SU-DHL-6 (cell line): ENCODE results near the gene RSU1.

Source experiments
- EZH2phosphoT487 ChIP-seq: fragments of 200-600 bp; sonication (generic), shearing (Covaris generic); conservative IDR thresholded peaks from 2 replicates; pipeline ENCODE4 v1.6.1; 2018; ENCODE audit warnings: mild to moderate bottlenecking, antibody characterized with exemption, low read length, moderate library complexity, mixed read lengths
- TF ChIP-seq, protein P1 (sequence below): fragments of 200-600 bp; sonication (generic); IDR thresholded peaks from one replicate; pipeline ENCODE4 v1.5.1; 2017; ENCODE audit warnings: antibody characterized with exemption, mild to moderate bottlenecking, low read length, moderate library complexity; ENCODE audit not compliant: insufficient read depth, poor library complexity, severe bottlenecking

DNA sequence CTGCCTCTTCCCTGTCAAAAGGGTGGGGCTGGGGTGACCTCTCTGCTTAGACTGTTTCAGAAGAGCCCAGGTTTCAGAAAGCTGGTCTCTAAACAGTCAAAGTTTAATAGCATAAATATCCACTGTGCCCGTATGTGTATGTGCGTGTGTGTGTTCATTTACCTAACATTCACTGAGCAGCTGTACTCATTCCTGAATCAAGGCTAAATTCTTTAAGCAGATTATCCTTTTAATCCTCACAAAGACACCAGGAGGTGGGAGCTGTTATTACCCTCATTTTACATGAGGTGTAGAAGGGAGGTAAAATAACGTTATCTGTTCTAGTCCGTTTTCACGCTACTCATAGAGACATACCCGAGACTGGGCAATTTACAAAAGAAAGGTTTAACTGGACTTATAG lies 72.2 kb downstream of the RSU1 start:
- TF ChIP-seq, protein P1, sequence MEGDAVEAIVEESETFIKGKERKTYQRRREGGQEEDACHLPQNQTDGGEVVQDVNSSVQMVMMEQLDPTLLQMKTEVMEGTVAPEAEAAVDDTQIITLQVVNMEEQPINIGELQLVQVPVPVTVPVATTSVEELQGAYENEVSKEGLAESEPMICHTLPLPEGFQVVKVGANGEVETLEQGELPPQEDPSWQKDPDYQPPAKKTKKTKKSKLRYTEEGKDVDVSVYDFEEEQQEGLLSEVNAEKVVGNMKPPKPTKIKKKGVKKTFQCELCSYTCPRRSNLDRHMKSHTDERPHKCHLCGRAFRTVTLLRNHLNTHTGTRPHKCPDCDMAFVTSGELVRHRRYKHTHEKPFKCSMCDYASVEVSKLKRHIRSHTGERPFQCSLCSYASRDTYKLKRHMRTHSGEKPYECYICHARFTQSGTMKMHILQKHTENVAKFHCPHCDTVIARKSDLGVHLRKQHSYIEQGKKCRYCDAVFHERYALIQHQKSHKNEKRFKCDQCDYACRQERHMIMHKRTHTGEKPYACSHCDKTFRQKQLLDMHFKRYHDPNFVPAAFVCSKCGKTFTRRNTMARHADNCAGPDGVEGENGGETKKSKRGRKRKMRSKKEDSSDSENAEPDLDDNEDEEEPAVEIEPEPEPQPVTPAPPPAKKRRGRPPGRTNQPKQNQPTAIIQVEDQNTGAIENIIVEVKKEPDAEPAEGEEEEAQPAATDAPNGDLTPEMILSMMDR: no peak
- TF ChIP-seq EZH2phosphoT487: no peak
